Calu3 (cell line): ENCODE data around the gene JARID2. TPM values are rescaled to one million over a fixed set of nuclear protein-coding genes. Genes with fewer than 3 reads are reported as not detected.

Experiments
- BruUV-seq: library from RNA; stranded (reverse); fragments of 400-500 nt; replicated peaks from 2 replicates; lab custom pipeline; 2021; lab: Mats Ljungman, UMichigan
- CTCF ChIA-PET: fragments of 300-600 bp; sonication (Branson Sonifier 250); formaldehyde crosslinking; loops from one replicate; lab custom pipeline; 2022; ENCODE audit warnings: antibody characterized with exemption; lab: Charles Lee
- DNase-seq: peaks from one replicate; pipeline ENCODE4 v3.0.0; 2022
- H3K27ac Mint-ChIP-seq: one replicate; pipeline ENCODE4 v1.8.0; 2022; ENCODE audit warnings: mixed read lengths; ENCODE audit not compliant: unreplicated experiment
- H3K27me3 Mint-ChIP-seq: one replicate; pipeline ENCODE4 v1.8.0; 2022; ENCODE audit warnings: mixed read lengths; ENCODE audit not compliant: unreplicated experiment
- H3K36me3 Mint-ChIP-seq: one replicate; pipeline ENCODE4 v1.8.0; 2022; ENCODE audit warnings: mild to moderate bottlenecking, moderate library complexity, mixed read lengths; ENCODE audit not compliant: insufficient read depth, unreplicated experiment
- H3K4me1 Mint-ChIP-seq: one replicate; pipeline ENCODE4 v1.8.0; 2022; ENCODE audit warnings: mild to moderate bottlenecking, low read depth, mixed read lengths; ENCODE audit not compliant: unreplicated experiment
- H3K4me3 Mint-ChIP-seq: one replicate; pipeline ENCODE4 v1.8.0; 2022; ENCODE audit warnings: mild to moderate bottlenecking, low read depth, moderate library complexity, mixed read lengths; ENCODE audit not compliant: unreplicated experiment
- H3K9me3 Mint-ChIP-seq: one replicate; pipeline ENCODE4 v1.8.0; 2022; ENCODE audit warnings: low read depth, mixed read lengths; ENCODE audit not compliant: unreplicated experiment
- intact Hi-C: fragments of 100-400 bp; cut with micrococcal nuclease; formaldehyde crosslinking; loops from one replicate; pipeline ENCODE4 v1.10.0; 2022; ENCODE audit not compliant: unreplicated experiment
- total RNA-seq: library from RNA; stranded (reverse); gene quantifications from 2 replicates; pipeline ENCODE4 v1.2.3, GENCODE V29; 2022
- TF ChIP-seq, protein P1 (sequence below): fragments of 200-600 bp; IDR thresholded peaks from one replicate; pipeline ENCODE4 v1.8.0; 2022; ENCODE audit warnings: antibody characterized with exemption; ENCODE audit not compliant: unreplicated experiment

The JARID2 gene
- total RNA-seq, 1 experiment from 2014 or later: 9.4 TPM

DNA sequence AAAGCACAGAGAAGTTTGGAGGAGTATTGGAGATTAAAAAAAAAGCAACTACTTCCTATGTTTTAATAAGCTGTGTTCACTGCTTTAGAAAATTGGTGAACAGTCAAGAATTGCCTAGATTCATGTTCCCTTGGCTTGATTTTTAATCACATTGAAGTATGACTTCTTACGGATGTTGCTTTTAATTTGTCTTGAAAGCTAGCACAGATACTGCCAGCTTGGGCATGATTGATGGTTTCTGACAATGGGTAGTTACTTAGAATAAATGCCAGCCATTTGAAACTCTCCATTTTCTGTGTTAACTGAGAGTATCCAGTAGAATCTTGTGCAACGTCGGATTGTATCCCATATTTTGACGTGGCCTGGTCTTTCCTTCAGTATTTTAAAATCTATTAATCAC is 239.0 kb downstream of the JARID2 start:
- no peak overlapping the region for H3K27ac Mint-ChIP-seq
- no TSS peak for BruUV-seq
- DNase-seq: no peak
- intact Hi-C loops: no loop called here
- no peaks in the 10 kb centered on the region for H3K36me3 Mint-ChIP-seq
- no peak overlapping the region for H3K4me3 Mint-ChIP-seq
- CTCF ChIA-PET: no interaction called here
- no peaks in the 10 kb centered on the region for H3K4me1 Mint-ChIP-seq
- TF ChIP-seq, protein P1, sequence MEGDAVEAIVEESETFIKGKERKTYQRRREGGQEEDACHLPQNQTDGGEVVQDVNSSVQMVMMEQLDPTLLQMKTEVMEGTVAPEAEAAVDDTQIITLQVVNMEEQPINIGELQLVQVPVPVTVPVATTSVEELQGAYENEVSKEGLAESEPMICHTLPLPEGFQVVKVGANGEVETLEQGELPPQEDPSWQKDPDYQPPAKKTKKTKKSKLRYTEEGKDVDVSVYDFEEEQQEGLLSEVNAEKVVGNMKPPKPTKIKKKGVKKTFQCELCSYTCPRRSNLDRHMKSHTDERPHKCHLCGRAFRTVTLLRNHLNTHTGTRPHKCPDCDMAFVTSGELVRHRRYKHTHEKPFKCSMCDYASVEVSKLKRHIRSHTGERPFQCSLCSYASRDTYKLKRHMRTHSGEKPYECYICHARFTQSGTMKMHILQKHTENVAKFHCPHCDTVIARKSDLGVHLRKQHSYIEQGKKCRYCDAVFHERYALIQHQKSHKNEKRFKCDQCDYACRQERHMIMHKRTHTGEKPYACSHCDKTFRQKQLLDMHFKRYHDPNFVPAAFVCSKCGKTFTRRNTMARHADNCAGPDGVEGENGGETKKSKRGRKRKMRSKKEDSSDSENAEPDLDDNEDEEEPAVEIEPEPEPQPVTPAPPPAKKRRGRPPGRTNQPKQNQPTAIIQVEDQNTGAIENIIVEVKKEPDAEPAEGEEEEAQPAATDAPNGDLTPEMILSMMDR: no peak
- no peaks in the 10 kb centered on the region for H3K9me3 Mint-ChIP-seq
- no peaks in the 10 kb centered on the region for H3K27me3 Mint-ChIP-seq

DNA sequence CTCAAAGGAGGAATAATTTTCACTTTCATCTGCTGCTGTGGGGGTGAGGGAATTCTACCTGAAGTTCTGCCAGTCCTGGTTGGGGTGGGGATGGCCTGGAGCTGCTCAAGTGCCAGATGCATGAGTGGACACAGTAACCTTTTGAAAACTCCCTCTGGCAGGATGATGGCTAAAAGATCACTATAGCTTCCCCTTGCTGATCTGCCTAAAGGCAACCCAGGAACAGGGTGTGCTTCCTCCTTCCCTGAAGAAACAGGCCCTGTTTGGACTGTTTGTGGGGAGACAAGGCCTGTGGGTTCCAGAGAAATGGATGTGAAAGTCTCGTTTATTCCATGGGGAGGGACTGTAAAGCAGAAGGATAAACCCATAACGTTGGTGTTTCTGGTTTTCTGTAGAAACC is 240.1 kb downstream of the JARID2 start:
- Mint-ChIP-seq H3K27me3 (no peaks in the 10 kb centered on the region), H3K4me3 (no peak overlapping the region), H3K4me1 (no peaks in the 10 kb centered on the region), H3K36me3 (no peaks in the 10 kb centered on the region), H3K27ac (no peak overlapping the region), H3K9me3 (no peaks in the 10 kb centered on the region)
- no peak for DNase-seq
- no TSS peak for BruUV-seq
- CTCF ChIA-PET: interaction anchor here (0.7 kb wide), 1 partner anchor 12 kb away, joined by 3 read pairs; no protein-coding TSS in a partner anchor
- TF ChIP-seq, protein P1: no peak
- intact Hi-C loops: no loop called here

DNA sequence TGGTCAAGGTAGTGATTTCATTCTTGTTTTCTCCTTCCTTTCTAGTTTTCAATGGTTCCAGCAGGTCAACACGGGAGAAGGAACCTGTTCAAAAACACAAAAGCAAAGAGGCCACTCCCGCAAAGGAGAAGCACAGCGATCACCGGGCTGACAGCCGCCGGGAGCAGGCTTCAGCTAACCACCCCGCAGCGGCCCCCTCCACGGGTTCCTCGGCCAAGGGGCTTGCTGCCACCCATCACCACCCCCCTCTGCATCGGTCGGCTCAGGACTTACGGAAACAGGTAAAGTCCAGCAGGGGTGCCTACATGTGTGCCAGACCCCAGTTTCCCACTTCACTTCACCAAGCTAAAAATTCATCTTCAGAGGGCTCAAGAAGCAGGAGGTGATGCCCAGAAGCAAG is 241.4 kb downstream of the JARID2 start:
- Mint-ChIP-seq H3K36me3 (no peaks in the 10 kb centered on the region), H3K4me3 (no peak overlapping the region), H3K4me1 (no peaks in the 10 kb centered on the region), H3K9me3 (no peaks in the 10 kb centered on the region), H3K27me3 (no peaks in the 10 kb centered on the region), H3K27ac (no peak overlapping the region)
- DNase-seq: no peak
- TF ChIP-seq, protein P1: no peak
- intact Hi-C loops: no loop called here
- BruUV-seq: no TSS peak
- CTCF ChIA-PET: no interaction called here

DNA sequence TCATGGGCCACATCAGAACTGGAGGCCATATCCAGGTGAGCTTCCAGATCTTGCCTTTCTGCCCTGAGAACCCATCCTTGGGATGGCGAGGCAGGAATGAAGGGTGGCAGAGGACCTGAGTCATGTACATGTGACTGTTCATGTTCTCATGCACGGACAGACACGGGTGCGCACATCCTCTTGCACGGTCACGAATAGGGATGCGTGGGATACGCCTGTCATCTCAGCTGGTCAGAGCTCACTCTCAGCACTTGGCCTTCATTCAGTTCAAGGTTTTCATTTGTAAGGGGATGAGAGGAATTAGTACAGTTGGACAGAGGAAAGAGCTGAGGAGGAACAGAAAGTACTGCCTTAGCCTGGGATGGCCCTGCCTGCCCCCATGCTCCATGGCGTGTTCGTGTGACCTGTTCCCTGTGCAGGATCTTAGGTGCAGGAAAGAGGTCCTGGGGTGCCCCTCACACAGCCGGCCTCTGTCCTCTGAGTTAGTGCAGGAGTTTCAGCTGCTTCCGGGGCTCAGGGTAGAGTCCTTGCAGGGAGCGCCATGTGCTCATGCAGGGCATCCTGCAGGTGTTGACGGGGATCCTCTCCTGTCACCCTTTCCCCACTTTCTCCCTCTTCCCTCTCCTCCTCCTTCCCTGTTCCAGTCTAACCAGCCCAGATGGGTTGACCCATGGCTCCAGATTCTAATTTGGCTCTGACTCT is 243.5 kb downstream of the JARID2 start:
- no peak for DNase-seq
- H3K27me3 Mint-ChIP-seq: no peaks in the 10 kb centered on the region
- BruUV-seq: no TSS peak
- no peak overlapping the region for H3K27ac Mint-ChIP-seq
- CTCF ChIA-PET: interaction anchor here (0.6 kb wide), 1 partner anchor 60 kb away, joined by 4 read pairs; no protein-coding TSS in a partner anchor
- H3K4me1 Mint-ChIP-seq: no peaks in the 10 kb centered on the region
- no peak overlapping the region for H3K4me3 Mint-ChIP-seq
- TF ChIP-seq, protein P1: no peak
- H3K9me3 Mint-ChIP-seq: no peaks in the 10 kb centered on the region
- intact Hi-C loops: no loop called here
- no peaks in the 10 kb centered on the region for H3K36me3 Mint-ChIP-seq
